HG02759 (cell line): ENCODE results near the gene AQP7.
"Not testable (repeated sequence)": the region's sequence is repeated elsewhere in the genome, so short reads cannot be mapped to it uniquely, and the experiment has no call there.

Source experiments
- ATAC-seq: cut with Tn5 transposase; IDR thresholded peaks from one replicate; pipeline ENCODE4 v1.9.1; 2021; ENCODE audit warnings: mild to moderate bottlenecking, moderate library complexity; ENCODE audit not compliant: unreplicated experiment

AQP7 gene

DNA sequence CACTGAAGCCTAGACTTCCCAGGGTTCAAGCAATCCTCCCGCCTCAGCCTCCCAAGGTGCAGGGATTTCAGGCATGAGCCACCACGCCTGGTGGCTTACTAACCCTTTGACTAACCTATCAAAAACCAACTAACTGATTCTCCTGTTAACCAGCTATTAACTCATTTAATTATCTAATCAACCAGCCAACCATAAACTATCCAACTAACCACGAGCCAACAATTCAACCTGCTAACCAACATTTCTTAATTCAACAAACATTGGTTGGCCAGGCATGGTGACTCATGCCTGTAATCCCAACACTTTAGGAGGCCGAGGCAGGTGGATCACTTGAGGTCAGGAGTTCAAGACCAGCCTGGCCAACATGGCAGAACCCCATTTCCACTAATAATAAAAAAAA is 3.3 kb downstream of the AQP7 start:
- ATAC-seq = not testable (repeated sequence)

DNA sequence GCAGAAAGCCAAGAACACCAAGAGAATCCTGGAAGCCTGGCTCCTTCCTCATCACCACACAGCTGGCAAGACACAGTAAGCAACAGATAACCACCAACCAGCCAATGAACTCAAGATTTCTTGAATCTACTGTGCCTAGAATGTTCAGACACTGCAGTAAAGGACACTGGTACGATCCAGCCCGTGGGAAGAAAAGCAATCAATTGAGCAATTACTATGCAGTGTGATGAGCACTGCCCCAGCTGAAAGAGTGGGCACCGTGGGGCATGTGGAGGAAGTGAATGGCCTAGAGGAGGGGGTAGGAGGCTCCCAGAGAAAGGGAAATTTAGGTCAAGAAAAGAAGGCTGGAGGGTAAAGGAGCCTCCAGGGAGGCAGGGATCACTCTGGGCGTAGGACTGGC is 4.6 kb downstream of the AQP7 start:
- not testable (repeated sequence) for ATAC-seq

DNA sequence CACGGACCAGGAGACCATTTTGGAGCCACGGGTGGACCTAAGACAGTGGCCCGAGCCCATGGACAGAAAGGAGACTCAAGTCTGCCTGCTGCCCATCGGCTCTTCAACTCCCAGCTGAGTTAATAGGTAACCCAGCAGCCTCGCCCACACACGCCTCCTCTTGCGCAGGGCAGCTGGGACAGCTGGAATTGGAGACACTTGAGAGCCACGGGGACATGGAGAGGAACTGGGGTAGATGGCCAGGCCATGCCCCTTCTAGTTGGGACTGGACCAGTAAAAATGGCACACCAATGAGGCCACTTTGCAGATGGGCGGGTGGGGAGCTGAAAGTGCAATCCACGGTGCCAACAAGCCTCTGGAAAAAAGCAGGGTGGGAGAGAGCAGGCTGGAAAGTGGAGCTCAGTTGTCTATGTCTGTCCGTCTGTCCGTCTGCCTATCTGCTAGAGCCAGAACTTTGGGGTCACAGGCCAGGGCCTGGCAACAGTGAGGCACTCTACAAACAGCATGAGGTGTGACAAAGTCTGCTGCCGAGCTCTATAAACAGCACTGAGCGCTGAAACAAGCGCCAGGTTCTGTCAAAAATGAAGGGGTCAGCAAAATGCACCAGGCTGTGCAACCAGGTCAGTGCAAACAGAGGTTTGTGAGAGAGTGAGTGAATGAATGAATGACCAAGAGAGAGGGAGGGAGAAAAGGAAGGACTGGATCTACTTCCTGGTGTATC is 7.0 kb downstream of the AQP7 start:
- ATAC-seq = not testable (repeated sequence)

DNA sequence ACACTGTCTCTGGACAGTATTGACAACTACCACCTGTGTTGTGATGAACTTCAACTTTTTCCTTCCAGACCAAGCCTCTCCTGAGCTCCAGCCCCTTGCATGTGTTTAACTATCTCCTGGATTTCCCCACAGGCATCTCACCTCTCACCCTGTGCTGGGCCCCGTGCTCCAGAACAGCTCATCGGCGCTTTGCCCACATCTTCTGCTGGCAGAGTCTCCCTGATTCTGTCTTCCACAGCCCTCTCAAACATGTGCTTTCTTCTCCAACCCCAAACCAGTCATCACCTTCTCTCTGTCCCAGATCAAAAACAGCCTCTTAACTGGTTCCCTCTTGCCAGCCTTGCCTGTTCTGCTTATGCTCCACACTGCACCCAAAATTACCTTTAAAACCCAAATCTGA is 8.4 kb downstream of the AQP7 start:
- not testable (repeated sequence) for ATAC-seq

DNA sequence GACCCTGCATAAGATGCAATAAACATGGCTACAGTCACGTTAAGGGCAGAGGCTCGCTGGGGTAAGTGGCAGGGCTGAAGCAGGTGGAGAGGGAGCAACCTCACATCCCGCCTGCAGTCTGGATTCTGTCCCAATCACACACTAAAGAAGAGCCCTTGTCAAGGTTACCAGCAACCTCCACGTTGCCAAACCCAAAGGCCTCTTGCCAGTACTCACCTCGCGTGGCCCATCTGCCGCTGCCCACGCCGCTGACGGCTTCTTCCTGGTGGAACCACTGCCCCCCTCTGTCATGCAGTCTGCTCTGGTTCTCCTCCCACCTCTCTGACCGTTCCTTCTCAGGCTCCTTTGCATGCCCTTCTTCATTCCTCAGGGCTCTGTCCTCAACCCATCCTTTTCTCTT is 8.8 kb downstream of the AQP7 start:
- ATAC-seq = no peak

GRCh38 chr9:33392591-33393021 is 9.8 kb downstream of the AQP7 start:
- ATAC-seq = not testable (repeated sequence)

DNA sequence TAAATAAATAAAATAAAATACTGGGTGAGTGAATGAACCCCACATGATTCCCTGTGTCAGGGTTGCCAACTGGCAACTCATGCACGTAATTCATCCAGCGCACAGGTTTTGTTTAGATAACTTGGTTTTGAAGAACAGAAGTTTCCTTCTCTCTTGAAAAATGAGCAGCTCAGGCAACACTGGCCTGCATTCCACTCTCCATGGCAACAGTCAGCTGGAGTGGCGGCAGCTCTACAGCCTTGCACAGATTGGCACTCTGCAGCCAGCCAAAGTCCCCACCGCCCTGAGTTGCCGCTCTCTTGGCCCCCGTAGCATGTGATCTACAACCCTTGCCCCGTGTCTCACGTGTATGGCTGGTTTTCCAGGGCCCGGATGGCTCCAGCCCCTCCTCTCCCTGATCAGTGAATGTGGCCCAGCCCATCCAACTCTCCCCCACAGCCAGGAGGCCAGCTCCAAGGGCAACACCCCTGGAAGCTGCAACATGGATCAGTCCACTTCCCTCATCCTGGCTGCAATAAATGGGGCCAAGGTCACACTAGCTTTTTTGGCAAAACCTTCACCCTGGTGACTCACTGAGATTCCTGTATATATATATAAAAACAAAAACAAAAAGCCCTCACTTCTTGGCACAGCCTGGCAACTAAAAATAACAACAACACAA is 11.1 kb downstream of the AQP7 start:
- ATAC-seq = not testable (repeated sequence)

DNA sequence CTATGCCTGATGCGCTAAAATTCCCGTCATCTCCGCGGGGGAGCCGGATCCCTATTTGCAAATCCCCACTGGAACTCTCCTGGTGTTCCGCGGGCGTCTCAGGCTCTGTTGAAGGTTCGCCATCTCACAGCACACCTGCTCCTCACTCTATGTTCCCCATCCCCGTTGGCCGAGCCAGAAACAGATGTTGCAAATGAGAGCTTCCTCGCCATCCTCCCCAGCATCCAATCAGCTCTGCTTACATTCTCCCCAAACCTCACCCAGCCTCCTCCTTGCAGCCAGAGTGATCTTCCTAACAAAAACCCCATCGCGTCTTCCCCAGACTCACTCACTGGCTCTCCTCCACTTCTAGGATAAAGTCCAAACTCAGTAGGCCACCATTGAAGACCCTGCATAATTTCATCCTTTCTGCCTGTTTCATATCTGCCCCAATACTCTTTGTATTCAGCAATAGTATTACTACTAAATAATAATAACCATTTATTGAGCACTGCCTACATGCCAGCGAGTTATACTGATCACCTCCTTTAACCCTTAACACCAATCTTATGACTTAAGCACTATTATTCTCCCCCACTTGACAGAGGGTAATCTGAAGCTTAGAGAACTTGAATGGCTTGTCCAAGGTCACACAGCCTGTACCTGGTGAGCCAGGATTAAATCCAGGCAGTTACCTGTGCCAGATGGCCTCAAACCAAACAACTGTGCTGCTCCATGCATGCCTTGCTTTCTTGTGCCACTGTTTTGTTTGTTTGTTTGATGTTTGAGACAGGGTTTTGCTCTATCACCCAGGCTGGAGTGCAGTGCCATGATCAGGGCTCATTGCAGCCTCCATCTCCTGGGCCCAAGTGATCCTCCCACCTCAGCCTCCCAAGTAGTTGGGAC is 14.0 kb downstream of the AQP7 start:
- no peak for ATAC-seq

DNA sequence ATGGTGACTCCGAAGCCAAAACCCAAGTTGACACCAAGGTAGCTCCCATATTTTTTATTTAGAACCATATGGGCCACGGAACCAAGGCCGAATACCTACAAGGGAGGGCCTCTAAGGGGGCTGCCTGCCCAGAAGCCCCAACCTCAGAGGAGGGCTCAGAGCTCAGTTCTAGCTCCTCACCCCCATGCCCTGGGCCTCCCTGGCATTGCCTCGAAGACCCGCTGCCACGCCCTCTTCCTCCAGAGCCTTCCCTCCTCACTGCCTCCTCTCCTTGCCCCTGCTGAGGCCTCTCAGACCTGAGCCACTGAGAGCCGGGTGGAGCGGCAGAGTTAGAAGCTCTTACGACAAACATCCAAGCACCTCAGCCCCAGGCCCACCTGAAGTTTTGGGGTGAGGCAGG is 15.4 kb downstream of the AQP7 start:
- not testable (repeated sequence) for ATAC-seq

GRCh38 chr9:33386641-33386996 is 15.7 kb downstream of the AQP7 start:
- ATAC-seq = not testable (repeated sequence)

GRCh38 chr9:33385979-33386640 is 16.3 kb downstream of the AQP7 start:
- not testable (repeated sequence) for ATAC-seq

DNA sequence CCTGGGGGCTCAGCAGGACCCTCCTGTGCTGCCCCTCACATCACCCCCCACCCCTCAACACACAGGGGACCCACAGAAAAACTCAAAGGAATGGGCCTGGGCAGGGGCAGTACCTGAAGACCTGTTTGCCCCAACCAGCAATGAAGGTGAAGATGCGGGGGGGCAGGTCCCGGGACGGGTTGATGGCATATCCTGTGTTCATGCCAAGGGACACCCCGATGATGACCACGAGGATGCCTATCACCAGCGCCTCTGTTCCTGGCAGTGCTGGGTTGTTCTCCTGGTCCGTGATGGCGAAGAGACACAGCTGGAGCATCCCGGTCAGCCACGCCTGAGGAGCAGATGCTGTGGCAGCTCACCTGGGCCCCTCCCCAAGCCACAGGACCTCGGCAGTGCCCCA is 16.8 kb downstream of the AQP7 start:
- not testable (repeated sequence) for ATAC-seq

- ATAC-seq = not testable (repeated sequence)
These were observed 19.0 kb downstream of the AQP7 start for GRCh38 chr9:33383396-33383795.

DNA sequence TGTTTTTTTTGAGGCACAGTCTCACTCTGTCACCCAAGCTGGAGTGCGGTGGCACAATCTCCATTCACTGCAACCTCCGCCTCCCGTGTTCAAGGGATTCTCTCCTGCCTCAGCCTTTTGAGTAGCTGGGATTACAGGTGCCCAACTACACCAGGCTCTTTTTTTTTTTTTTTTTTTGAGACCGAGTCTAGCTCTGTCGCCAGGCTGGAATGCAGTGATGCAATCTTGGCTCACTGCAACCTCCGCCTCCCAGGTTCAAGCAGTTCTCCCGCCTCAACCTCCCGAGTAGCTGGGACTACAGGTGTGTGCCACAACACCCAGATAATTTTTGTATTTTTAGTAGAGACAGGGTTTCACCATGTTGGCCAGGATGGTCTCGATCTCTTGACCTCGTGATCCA is 20.0 kb downstream of the AQP7 start:
- ATAC-seq = not testable (repeated sequence)

DNA sequence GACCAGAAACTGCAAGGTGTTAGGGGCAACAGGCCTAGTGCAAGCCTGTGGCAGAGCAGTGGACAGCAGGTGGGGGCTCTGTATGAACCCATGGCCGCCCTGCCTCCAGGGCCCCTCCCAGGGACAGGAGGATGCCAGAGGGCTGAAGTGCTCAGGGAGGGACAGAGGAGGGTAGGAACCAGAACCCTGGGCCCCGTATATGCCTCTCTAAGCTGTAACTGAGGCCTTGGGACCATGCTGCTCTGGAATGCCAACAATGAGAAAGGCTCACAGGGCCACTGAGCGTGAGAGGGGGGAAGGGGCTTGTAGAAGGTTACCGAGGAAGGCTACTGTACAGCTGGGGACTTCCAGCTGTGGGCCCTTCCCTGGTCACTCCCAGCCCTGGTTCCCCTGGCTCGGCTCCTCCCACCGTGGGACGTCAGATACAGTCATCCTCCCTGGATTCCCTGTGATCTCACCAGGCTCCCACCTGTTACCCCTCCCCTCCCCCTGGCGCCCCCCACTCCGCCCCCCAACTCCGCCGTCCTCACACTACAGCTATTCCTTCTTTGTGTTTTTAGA is 21.1 kb downstream of the AQP7 start:
- no peak for ATAC-seq

DNA sequence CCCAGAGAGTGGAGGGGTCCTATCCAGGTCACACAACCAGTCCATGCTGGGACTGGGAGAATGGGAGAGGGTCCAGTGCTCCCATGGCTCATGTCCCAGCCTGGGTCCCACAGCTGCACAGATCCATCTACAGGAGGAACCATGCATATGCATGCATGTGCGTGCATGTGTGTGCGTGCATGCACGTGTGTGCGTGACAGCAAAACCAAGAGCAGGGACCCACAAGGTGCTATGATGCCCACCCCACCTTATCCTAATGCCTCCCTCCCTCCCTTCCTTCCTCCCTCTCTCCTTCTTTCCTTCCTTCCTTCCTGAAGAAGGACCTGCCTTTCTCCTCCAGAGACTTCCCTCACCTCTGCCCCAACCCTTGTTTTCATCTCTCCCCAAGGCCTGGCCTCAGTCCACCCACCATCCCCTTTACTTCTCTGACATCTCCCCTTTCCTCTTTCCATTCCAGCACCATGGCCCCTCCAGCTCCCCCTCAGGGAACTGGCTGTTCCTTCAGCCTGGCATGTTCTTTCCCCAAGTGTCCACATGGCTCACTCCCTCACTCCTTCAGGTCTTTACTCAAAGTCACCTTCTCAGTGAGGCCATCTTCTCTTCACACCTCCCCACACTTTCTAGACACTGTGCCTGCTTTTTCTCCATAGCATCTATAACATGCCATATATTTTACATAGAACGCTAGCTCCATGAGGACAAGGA is 21.8 kb downstream of the AQP7 start:
- ATAC-seq = no peak

DNA sequence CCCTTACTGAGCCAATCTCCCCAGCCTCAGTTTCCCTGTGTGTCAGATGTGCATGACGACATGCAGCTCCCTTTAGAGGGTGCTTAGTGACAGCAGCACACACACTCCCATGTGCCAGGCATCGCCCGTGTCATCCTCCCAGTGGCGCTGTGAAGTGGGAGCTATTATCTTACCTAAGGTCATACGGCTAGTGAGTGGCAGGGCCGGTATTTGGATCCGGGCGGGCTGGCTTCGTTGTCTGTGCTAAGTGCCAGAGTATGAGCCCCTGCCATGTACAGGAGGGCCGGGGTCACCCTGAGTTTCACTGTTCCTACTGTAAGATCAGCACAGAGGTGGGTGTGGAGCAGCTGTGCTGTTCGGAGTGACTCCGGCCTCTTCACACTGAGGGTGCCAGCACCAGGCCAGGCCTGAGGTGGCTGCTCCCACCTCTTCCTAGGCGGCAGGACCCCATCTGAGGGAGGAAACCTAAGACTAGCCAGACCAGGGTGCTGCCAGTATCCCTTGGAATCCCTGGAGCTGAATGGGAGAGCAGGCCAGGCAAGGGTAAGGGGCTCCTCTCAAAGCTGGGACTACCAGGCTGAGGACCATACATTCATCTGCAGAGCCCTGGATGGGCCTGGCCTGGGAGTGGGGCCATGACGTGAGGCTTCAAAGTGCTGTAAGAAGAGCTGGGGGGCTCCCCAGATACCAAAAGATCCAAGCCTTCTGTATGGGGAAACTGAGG is 22.5 kb downstream of the AQP7 start:
- ATAC-seq = no peak

GRCh38 chr9:33378121-33378795 is 24.1 kb downstream of the AQP7 start:
- no peak for ATAC-seq
